ENCODE measurements around the gene ADD3.

- TF ChIP-seq CTCF (IDR thresholded peaks at IDR 0.05; ENCODE audit: extremely low read depth in 1 of 2, insufficient read depth in 1 of 2, low read depth in 1 of 2, low read length in 2 of 2): no peak
- TF ChIP-seq GATA2 (IDR thresholded peaks at IDR 0.05; ENCODE audit: insufficient read depth, insufficient read length, low read depth, low read length): no peak
- no peak for TF ChIP-seq EZH2 (IDR thresholded peaks at IDR 0.05; ENCODE audit: borderline replicate concordance, low read depth, low read length, severe bottlenecking)
- TF ChIP-seq POLR2AphosphoS5 (IDR thresholded peaks at IDR 0.05; ENCODE audit: insufficient read depth, low read depth, low read length): no peak
- no peak for TF ChIP-seq MYC (IDR thresholded peaks at IDR 0.05; ENCODE audit: low read depth, low read length)
- TF ChIP-seq JUN (IDR thresholded peaks at IDR 0.05; ENCODE audit: borderline replicate concordance, insufficient read depth, insufficient read length, low read depth): peak; percentile 60
- TF ChIP-seq POLR2A (IDR thresholded peaks at IDR 0.05; ENCODE audit: low read depth, low read length): no peak
- no peak for TF ChIP-seq MAX (IDR thresholded peaks at IDR 0.05; ENCODE audit: insufficient read depth, insufficient read length)
Measured at GRCh38 chr10:110034596-110034995, 26.8 kb downstream of the ADD3 start.
